ENCODE measurements around the gene KRT16. TPM values are rescaled to one million over a fixed set of nuclear protein-coding genes. Genes with fewer than 3 reads are reported as not detected.
"Not testable (repeated sequence)": the region's sequence is repeated elsewhere in the genome, so short reads cannot be mapped to it uniquely, and the experiment has no call there.

KRT16 gene
- total RNA-seq, 1 donor, result not detected

DNA sequence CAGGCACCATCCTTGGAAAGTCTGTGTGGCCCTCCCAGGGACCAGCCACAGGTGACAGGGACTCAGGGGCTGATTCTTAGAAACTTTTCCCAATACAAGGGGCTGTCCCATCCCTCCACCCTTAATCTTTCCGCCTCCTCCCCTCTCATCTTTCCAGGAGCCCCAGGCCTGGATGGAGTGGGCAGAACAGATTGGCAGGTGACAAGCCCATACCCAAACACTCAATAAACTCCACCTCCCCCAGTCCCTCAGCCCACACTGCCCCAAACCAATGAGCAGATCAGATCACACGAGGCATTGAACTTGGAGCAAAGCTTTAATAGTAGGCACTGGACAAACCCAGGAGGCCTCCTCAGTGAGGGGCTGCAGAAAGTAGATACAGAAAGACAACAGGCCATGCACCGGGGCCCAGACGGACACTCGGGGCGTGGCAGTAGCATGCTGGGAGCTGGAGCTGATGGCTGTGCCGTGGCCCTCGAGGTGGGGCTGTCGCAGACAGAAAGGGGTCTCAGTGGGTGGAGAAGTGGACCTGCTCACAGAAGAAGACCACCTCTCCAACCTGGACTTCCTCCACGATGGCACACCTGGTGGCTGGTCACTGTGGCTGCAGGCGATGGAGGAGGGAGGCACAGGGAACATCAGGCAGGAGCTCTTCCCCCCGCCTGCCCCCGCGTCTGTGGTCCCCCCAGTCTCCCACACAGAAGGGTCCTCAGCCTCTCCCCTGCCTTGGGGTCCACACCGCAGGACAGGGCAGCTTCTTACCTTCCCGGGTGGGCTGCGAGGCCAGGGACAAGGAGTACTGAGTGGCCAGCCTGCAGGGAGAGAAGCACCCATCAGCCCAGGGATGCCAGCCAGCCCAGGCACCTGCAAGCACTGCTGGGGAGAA, 13.7 kb upstream of the KRT16 start:
- H3K27me3 ChIP-seq (ENCODE audit: insufficient read depth, low read length); H3K4me3 ChIP-seq (ENCODE audit: low read length); H3K4me1 ChIP-seq (ENCODE audit: insufficient read depth, low read length); H3K9me3 ChIP-seq (ENCODE audit: low read depth, low read length): not testable (repeated sequence)

DNA sequence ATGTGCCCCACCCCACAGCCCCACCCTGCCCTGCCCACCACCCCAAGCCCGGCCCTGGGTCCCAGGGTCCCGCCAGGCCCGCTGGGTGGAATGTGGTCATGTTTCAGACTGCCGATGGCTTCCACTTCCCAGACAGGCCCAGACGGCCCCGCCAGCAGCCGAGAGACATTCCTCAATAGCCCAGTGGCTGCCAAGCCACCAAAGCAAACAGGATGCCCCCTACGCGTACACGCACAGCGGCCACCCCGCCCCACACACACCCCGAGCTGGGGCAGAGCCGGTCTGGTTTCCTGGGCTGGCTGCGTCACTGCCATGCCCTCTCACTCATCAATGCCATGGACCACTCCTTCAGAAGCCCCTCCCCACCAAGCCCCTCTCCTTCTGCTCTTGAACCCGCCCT, 13.0 kb upstream of the KRT16 start:
- no peaks in the 10 kb centered on the region for H3K4me1 ChIP-seq (ENCODE audit: insufficient read depth, low read length)

DNA sequence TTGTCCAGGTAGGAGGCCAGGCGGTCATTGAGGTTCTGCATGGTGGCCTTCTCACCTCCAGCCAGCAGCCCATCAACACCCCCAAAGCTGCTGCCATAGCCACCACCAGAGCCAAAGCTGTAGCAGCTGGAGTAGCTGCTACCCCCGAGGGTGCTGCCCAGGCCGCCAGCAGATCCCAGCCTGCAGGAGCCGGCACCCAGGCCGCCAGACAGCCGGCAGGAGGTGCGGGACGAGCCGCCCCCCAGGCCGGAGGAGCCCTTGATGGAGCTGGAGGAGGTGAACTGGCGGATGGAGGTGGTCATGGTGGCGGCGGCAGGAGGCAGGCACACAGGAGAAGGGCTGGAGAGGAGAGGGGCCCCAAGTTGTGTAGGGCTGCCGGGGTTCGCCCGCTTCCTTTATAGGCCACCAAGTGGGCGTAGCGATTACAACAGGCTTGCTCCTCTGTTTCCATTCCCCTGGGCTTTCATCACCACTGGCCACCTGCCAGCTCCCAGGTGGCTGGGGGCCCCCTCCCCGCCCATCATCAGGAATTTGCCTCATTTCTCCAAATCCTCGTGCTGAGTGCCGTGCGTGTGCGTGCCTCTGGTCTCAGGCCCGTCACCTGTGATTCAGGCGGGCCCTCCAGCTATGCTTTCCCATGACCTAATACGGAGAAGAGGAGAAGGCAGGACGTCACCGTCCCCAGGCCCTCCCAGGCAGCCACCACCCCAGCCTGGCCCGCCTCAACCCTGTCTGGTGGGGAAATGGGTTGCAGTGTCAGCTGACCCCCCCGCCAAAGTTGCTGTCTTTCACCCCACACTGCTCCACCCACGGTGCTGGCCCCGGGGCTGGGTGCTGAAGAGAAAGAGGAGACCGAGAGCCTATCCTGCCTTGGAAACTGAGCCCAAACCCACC, 11.9 kb upstream of the KRT16 start, which contains the start of gene KRT17:
Gene KRT17, minus strand, starts transcription at position 368 of the 894 bp plus-strand sequence. Its CDS starts 66 bp downstream, at position 302.
- Histone ChIP-seq H3K27me3 (ENCODE audit: insufficient read depth, low read length) (no peaks in the 10 kb centered on the region), H3K4me1 (ENCODE audit: insufficient read depth, low read length) (no peaks in the 10 kb centered on the region), H3K9me3 (ENCODE audit: low read depth, low read length) (no peaks in the 10 kb centered on the region), H3K4me3 (ENCODE audit: low read length) (no peak within 1 kb of the TSS)

More for the DNA sequence above, 13.0 kb upstream of the KRT16 start:
- Histone ChIP-seq H3K4me3 (ENCODE audit: low read length) (no peak overlapping the region), H3K27me3 (ENCODE audit: insufficient read depth, low read length) (no peaks in the 10 kb centered on the region), H3K9me3 (ENCODE audit: low read depth, low read length) (no peaks in the 10 kb centered on the region)

DNA sequence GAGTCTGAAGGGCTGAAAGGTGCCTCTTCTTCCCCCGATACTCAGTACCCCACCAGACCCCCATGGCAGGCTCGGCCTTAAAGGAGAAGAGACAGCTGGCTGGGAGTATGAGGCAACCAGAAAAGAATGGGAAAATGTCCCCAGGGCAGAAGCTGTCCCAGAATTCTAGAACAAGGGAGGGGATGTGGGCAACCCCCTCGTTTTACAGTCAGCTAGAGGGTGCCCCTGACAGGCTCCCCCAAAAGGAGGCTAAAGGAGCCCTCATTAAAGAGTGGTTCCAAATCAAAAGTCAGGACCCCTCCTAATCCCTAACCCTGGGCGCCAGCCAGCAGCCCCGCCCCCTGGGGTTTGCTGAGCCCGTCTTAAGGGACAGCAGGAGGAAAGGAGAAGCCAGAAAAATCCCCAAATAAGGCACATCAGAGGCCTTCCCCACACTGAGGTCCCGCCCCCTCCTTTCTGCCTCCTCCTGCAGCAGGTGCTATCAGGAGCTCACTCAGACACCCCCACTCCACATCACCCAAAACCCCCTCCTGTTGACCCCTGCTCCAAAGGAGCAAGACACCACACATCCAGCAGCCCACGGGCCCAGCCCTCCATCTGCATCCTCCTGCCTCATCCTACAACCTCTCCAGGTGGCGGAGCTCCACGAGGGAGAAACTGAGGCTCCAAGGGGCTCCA, 10.8 kb upstream of the KRT16 start:
- H3K9me3 ChIP-seq (ENCODE audit: low read depth, low read length); H3K27me3 ChIP-seq (ENCODE audit: insufficient read depth, low read length); H3K4me3 ChIP-seq (ENCODE audit: low read length); H3K4me1 ChIP-seq (ENCODE audit: insufficient read depth, low read length): not testable (repeated sequence)

DNA sequence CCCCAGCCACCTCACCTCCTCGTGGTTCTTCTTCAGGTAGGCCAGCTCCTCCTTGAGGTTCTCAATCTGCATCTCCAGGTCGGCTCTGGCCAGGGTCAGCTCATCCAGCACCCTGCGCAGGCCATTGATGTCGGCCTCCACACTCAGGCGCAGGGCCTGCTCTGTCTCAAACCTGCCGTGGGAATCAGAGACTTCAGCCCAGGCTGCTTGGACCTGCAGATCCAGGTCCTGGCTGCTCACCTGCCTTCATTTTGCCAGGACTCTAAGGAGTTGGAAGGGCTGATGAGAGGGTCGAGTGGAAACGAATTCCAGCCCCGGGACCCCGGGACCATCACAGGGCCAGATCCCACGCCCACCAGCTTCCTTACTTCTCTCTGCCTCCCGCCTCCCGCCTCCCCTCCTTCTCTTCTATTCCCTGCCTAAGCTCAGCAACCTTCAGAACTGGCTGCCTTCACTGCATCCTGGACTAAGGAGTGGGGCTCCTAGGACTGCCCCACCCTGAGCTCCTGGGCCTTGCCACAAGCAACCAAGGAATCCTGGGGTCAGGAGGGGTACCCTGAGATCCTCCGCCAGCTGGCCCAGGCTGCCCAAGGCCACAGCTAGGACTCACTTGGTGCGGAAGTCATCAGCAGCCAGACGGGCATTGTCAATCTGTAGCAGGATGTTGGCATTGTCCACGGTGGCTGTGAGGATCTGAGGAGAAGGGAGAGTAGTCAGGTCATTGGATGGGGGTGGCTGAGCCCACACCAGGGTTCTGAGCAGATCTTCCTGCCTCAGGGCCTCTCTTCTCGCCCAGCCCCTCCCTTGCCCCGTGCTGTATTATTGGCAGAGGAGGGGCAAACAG, 10.0 kb upstream of the KRT16 start:
- not testable (repeated sequence) for H3K4me3 ChIP-seq (ENCODE audit: low read length); H3K9me3 ChIP-seq (ENCODE audit: low read depth, low read length); H3K4me1 ChIP-seq (ENCODE audit: insufficient read depth, low read length); H3K27me3 ChIP-seq (ENCODE audit: insufficient read depth, low read length)

DNA sequence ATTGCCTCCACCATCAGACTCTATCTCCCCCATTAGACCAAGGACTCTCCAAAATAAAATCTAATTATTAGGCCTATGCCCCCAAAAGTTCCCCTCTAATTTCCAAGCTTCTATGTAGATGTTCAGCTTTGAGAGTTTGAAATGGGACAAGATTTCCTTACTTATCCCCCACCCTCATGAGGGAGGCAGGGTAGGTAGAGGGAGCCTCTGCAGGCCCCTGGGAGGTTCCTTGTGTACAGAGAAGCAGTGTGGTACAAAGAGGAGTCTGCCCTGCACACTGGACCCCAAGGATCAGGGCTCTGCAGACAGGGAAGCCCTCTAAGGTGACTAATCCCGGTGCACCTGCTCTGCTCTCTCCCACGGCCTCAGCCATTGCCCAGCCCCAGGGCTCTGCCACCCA, 9.3 kb upstream of the KRT16 start:
- H3K9me3 ChIP-seq (ENCODE audit: low read depth, low read length), result no peaks in the 10 kb centered on the region
- no peaks in the 10 kb centered on the region for H3K4me1 ChIP-seq (ENCODE audit: insufficient read depth, low read length)
- H3K4me3 ChIP-seq (ENCODE audit: low read length), result no peak overlapping the region
- no peaks in the 10 kb centered on the region for H3K27me3 ChIP-seq (ENCODE audit: insufficient read depth, low read length)

DNA sequence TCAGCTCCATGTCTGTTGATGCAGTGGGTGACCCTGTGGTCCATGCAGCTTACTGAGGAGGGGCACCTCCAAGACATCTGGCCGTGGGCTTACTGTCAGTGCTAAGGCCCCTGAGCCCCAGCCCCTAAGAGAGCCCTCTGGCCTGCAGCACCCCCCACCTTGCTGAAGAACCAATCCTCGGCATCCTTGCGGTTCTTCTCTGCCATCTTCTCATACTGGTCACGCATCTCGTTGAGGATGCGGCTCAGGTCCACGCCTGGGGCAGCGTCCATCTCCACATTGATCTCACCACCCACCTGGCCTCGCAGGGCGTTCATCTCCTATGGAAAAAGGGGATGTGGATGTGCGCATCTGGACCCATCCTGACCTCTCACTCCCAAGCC, 8.9 kb upstream of the KRT16 start:
- not testable (repeated sequence) for H3K27me3 ChIP-seq (ENCODE audit: insufficient read depth, low read length); H3K9me3 ChIP-seq (ENCODE audit: low read depth, low read length); H3K4me1 ChIP-seq (ENCODE audit: insufficient read depth, low read length); H3K4me3 ChIP-seq (ENCODE audit: low read length)

DNA sequence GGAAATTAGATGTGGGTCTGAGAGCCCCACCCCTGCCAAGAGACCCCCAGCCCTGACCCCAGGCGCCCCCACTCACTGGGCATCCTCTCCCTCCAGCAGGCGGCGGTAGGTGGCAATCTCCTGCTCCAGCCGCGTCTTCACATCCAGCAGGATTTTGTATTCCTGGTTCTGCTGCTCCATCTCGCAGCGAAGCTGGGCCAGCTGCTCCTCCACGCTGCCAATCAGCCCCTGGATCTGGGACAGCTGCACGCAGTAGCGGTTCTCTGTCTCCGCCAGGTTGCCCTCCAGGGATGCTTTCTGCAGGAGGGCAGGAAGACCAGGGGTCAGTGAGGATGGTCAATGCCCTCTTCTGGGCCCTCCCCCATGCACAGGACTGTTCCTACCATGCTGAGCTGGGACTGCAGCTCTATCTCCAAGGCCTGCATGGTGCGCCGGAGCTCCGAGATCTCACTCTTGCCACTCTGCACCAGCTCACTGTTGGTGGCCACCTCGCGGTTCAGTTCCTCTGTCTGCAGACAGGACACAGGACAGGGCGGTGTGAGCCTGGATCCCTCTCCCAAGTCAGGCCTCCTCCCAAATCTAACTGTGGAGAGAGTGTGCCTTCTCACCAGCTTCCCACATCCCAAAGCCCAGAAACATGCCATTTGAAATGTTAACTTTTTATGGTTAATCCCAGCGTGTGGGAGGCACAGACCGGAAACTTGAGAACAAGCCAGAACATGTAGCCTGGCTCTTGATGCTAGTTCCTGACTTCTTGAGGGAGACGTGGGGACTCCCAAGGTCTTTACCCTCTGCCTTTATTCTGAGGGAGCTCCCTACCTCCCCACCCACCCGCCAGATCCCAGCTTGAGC, 8.2 kb upstream of the KRT16 start:
- Histone ChIP-seq H3K4me3 (ENCODE audit: low read length) (no peak overlapping the region), H3K4me1 (ENCODE audit: insufficient read depth, low read length) (no peaks in the 10 kb centered on the region), H3K9me3 (ENCODE audit: low read depth, low read length) (no peaks in the 10 kb centered on the region), H3K27me3 (ENCODE audit: insufficient read depth, low read length) (no peaks in the 10 kb centered on the region)

DNA sequence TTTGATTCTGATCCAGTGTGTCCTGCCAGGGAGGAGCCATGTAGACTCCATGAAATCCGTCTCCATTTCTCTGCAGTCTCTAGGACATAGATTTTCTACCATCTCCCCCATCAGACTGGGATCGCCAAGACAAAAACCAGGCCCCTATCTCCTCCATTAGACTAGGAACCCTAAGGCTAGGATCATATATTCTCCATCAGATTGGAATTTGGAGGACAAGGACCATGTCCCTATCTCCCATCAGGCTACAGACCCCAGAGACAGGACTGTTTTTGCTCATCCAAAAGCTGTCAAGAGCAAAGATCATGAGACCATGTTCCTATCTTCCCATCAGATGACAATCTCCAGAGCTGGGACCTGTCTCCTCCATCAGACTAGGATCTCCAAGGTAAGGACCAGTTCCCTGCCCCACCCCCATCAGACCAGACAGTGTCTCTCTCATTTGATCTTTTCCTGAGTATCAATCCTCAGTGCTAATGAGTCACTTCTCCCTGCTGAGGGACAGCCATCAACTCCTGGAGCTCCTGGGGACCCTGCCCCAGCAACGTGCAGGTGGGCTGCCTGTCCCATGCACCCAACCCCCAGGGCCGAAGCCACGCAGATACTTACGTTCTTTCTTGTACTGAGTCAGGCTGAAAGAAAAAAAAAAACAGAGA, 7.5 kb upstream of the KRT16 start:
- not testable (repeated sequence) for H3K4me1 ChIP-seq (ENCODE audit: insufficient read depth, low read length); H3K4me3 ChIP-seq (ENCODE audit: low read length); H3K27me3 ChIP-seq (ENCODE audit: insufficient read depth, low read length); H3K9me3 ChIP-seq (ENCODE audit: low read depth, low read length)

DNA sequence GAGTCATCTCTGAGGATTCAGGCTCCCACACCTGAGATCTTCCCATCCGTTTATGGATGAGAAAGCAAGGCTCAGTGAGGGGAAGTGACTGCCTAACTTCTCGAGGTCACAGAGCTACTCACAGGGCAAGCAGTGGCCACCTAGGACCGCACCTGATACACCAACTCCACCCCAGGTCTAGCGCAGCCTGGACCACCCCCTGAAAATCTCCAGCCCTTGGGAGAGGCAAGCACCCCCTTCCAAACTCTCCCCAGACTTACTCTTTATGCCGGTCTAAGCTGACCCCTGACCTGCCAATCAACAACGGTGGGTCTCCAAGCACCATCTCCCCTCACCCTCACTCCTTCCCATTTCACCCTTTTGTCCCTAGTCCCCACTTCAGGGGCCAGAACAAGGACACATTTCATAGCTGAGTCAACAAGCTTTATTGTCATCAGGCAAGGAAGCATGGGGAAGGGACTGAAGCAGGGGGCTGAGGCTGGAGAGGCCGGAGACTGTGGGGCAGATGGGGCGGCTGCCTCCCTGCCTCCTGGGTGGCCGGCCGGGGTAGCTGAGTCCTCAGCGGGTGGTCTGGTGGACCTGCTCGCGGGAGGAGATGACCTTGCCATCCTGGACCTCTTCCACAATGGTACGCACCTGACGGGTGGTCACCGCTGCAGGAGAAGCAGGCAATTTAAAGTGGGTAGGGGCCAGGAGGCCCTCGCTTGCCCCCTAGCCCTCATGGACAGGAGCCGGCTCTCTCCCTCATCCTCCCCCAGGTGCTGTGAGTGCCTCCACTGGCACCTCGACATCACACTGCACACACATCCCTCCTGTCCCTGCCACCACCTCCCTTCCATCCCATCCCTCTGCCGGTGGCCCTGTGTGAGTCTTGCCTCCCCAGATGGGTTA, 6.7 kb upstream of the KRT16 start:
- H3K4me3 ChIP-seq (ENCODE audit: low read length), result no peak overlapping the region
- no peaks in the 10 kb centered on the region for H3K27me3 ChIP-seq (ENCODE audit: insufficient read depth, low read length)
- H3K9me3 ChIP-seq (ENCODE audit: low read depth, low read length), result no peaks in the 10 kb centered on the region
- no peaks in the 10 kb centered on the region for H3K4me1 ChIP-seq (ENCODE audit: insufficient read depth, low read length)

DNA sequence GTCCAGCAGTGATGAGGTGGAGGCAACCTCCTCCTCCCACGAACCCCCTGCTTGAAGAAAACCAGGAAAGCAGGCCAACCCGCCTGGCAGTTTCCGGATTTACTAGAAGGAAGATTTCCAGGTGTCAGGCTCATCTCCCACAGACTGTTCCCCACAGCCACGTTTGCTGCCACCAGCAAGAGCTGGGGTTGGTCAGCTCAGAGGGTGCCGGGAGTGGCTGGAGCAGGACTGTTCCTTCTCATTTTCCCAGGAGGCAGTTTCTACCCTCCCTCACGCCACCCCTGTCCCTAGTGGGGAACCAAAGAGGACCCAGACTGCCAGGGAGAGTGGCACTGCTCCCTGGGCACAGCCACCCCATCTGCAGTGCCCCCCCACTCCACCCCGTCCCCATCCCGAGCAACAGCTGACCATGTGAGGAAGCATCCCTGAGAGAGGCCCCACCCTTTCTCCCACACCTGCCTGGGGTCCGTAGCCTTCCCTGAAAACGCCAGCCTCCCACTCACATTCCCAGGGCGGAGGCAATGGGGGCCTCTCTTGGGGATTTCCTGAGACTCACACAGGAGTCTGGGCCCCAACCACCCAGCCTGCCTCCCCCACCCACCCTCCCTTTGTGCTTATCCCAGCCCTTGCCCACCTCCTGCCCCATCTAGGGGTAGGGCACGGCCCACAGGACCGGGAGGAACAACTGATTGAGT, 5.9 kb upstream of the KRT16 start:
- H3K9me3 ChIP-seq (ENCODE audit: low read depth, low read length), result no peaks in the 10 kb centered on the region
- H3K4me1 ChIP-seq (ENCODE audit: insufficient read depth, low read length), result no peaks in the 10 kb centered on the region
- H3K27me3 ChIP-seq (ENCODE audit: insufficient read depth, low read length), result no peaks in the 10 kb centered on the region
- no peak overlapping the region for H3K4me3 ChIP-seq (ENCODE audit: low read length)

DNA sequence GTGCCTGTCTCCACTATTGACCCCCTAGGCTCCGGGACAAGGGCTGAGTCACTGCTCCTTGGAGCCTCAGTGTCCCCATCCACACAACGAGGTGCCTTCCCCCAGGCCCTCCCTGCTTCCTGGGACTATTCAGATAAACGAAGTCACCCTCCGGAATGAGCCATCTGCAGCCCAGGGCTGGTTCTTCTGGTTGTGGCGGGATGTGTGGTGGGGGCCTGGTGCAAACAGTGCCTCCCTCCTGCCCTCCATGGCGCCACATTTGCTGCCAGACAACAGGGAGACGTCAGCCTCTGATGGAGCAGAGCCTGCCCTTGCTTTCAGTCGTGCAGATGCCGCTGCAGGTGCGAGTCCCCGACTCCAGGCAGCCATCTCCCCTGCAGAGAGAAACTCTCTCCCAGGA, 5.1 kb upstream of the KRT16 start:
- Histone ChIP-seq H3K4me1 (ENCODE audit: insufficient read depth, low read length) (no peaks in the 10 kb centered on the region), H3K27me3 (ENCODE audit: insufficient read depth, low read length) (no peaks in the 10 kb centered on the region), H3K9me3 (ENCODE audit: low read depth, low read length) (no peaks in the 10 kb centered on the region), H3K4me3 (ENCODE audit: low read length) (no peak overlapping the region)
